ENCODE results near the gene TXLNG.
A peak's percentile ranks its signal among the peaks of the same experiment; 100 is the strongest.

The TXLNG gene

DNA sequence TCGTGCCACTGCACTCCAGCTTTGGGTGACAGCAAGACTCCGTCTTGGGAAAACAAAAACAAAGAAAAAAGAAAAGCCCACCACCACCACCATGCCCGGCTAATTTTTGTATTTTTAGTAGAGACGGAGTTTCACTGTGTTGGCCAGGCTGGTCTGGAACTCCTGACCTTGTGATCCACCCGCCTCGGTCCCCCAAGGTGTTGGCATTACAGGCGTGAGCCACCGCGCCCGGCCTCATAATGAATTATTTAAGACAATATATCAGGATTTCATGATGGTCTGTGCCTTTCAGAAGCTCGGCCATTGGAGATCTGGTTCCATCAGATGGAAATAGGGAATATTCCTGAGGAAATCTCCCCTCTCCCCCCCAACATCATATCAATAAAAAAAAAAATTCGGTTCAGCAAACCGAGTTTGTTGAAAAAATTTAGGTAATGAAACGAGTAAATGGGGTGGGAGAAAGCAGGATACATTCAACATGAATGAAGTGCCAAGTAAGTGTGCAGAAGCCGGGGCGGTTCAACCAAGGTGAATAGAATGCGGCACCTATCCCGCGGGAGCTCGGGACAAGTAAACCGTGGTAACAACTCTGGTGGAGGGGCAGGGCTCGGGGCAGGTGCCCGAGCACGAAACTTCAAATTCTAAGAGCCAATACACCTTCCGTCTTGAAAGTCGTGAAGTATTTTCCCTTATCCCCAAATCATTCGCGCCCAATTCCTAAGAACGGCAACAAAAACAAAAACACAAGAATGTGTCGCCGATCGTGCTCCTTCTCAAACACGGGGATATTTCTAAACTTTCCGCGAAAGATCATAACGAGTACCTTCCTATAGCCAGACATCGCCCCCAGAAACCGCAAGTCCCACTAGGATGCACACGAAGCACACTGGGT, 773 bp upstream of the TXLNG start:
- DNase-seq = no peak

DNA sequence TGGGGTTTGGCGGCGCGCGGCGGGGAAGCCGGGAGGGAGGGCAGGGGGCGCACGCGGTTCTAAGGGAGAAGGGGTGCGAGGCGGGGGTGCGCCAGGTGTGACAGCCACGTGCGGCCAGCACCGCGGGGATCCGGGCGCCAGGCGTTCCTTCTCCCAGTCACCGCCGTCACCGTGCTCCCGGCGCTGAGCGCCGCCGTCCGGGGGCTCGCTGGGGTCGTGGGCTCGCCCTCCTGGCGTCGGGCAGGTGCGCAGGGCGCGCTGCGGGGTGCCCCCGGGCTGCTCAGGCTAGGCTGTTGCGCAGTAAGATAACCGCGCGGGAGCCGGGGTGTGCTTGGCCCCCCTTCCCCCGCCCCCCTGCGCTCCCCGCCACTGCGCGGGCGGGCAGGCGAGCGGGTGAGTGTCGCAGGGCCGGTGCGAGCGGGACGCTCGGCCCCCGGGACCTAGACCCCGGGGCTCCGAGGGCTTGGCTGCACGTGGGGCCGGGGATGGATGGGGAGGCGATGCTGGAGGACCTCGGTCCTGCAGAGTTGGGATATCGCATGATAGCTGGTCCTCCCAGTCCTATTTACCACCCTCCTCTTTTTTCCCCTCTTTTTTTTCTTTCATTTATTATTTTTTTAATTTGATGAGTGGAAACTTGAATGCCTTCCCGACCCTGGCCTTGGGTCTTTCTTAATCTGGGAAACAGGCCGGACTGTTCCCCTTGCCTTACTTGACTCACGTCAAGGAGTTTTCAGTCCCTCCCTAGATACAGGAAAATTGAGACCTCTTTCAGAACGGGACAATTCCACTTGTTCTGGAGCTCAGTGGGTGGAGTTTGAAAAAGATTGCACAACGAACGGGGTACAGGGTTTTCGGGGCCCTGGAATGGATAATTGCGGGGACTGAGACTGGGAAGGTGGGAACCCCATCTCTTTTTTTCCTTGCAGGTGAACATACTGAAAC, 797 bp downstream of the TXLNG start:
- DNase-seq = peak in 1 of 2 experiments; percentile 0

DNA sequence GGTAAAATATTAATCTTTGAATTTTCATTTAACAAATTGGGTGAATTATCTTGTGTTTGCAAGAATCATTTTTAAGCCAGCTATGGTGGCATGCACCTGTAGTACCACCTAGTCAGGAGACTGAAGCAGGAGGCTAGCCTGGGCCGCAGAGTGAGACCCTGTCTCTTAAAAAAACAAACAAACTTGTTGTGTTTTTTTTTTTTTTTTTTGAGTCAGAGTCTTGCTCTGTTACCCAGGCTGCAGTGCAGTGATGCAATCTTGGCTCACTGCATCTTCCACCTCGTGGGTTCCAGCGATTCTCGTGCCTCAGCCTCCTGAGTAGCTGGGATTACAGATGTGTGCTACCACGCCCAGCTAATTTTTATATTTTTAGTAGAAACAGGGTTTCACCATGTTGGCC, 2.2 kb downstream of the TXLNG start:
- DNase-seq = no peak

DNA sequence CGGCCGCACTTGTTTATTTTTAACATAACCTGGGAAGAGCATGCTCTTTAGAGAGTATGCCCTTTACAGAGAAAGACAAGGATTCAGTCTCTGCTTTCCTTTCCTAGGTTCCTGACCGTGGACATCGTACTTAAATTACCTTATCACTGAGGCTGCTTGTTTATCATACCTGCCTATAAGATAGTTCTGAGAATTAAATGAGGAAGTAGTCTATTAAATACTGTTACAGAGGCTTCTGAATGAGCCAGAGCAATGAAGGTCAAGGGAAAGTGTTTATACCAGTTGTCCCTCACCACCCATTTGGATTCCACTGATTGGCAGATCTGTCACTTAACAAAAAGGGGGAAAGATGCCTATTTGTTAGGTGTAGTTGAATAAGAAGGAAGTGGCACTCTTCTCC, 10.0 kb downstream of the TXLNG start:
- DNase-seq = no peak

DNA sequence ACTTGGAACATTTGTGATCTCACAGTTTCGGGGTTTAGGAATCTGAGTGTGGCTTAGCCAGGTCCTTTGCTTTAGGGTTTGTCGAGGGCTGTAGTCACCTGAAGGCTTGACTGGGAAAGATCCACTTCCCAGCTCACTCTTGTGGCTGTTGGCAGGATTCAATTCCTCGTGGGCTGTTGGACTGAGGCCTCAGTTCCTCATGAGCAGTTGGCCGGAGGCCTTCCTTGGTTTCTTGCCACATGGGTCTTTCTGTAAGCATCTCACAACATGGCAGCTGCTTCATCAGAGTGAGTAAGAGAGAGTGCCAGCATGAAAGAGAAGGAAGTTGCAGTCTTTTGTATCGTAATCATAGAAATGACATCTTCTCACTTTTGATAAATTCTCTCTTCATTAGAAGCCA, 11.1 kb downstream of the TXLNG start:
- no peak for DNase-seq

DNA sequence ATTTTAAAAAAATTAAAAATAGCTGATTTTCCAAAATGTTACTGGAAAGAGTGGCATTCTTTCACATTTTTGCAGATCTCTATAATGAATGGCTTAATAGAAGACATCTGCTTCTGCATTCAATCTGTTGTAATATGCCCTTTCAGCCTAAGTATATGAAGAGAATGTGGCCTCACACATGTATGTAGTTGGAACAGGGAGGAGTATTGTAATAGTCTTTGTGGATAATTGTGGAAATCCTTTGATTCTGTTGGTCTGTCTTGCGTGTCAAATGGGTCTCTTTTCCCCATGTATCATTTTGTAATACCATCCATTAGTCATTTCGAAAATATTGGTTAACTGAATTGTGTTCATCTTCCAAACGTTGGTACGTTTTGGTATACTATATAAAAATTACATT, 11.6 kb downstream of the TXLNG start:
- DNase-seq = no peak

DNA sequence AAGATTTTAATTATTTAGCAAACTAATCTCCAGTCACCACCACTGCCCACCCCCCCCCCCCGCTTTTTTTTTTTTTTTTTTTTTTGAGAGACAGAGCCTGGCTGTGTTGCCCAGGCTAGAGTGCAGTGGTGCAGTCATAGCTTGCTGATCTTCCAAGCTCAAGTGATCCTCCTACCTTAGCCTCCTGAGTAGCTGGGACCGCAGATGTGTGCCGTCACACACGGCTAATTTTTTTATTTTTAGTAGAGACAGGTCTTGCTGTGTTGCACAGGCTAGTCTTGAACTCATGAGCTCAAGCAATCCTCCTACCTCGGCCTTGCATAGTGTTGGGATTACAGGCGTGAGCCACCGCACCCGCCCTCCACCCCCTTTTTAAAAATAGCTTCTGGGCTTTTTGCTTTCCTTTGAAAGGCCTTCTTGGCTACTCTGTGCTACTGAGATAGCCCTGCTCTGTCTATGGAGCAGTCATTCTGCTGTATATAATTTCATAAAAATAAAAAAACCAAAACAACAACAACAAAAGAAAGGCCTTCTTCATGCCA, 18.7 kb downstream of the TXLNG start:
- DNase-seq = no peak

DNA sequence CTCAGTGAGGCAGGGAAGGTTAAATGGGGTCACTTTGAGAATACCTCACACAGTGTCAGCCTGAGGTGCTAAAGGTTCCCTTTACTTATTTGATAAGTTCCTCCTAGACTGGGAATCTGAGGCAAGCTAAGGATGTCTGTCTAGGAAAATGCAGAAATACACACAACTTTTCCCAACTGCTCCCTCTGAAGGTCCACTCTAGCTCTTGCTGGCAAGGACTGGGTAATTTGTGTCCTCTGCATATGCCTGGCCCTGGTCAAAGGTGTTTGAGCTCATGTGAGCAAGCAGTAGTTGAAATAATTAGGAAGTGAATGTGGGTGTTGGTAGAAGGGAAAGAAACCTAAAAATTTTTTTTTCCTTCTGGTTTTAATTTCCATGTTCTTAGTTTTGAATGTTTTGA, 21.3 kb downstream of the TXLNG start:
- DNase-seq = no peak

DNA sequence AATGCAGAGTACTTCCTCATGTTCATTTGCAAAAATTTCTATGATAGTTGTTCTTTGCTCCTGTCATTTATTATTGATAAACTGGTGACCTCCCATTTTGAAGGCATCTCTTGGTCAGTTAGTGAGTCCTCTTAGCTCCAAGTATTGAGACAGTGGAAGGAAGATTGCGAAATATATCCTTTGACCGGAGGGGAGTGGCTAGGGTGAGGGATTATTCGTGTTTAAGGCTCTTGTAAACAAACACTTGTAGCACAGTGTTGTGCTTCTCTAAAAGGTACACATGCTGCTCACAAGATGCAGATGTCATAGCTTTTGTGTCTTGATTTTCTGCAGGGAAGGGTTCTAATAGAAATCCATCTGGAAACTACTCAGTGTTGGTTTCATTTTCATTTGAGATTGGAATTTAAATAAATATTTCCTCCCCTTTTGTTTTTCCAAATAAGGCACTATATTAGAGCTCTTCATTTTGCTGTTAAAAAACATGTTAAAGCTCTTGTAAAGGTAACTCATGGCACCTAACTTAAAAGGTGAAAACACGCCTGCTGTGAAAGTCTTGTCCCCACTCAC, 21.8 kb downstream of the TXLNG start:
- DNase-seq = no peak

DNA sequence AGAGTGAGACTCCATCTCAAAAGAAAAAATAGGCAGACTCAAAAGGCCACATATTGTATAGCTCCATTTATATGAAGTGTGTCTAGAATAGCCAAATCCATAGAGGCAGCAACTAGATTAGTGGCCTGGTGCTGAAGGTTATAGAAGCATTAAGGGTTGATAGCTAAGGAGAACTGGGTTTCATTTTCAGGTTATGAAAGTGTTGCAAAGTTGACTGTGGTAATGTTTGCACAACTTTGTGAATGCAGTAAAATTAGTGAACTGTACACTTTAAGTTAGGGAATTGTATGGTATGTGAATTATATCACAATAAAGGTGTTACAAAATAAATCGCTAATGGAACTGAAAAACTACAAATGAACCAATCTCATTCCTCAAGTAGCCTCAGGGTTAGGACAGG, 28.3 kb downstream of the TXLNG start:
- no peak for DNase-seq

DNA sequence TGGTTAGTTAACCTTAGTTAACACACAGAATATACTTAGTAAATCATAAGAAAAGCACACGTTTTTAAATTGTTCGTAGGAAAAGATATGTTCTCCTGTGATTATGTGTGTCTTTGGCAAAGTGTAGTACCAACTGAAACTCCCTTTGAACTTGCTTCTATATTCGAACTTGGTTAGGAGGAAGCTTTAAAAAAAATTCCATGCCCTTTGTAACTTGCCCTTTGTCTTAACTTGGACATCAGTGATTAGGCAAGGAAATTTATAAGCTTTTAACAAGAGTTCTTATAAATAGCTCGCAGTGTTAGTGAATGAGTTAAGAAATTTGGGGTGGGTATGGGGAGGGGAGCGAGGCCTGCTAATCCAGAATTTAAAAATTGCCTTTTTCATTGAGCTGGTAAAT, 33.4 kb downstream of the TXLNG start:
- DNase-seq = no peak

DNA sequence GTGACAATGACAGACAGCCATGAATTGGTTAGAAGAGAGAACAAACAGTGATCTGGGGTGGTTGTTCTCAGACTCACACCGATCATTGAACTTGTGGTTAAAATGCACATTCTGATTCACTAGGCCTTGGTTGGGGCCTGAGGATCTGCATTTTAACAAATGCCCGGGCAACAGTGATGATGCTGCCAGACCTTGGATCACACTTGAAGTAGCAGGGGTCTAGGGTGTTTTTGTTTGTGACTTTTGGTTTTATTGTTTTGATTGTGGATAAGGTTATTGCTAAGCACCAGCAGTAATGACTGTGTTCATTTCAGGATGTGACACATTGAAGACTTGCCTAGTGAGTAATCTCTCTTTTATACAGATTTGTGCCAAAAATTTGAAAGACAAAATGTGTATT, 36.5 kb downstream of the TXLNG start:
- DNase-seq = no peak

DNA sequence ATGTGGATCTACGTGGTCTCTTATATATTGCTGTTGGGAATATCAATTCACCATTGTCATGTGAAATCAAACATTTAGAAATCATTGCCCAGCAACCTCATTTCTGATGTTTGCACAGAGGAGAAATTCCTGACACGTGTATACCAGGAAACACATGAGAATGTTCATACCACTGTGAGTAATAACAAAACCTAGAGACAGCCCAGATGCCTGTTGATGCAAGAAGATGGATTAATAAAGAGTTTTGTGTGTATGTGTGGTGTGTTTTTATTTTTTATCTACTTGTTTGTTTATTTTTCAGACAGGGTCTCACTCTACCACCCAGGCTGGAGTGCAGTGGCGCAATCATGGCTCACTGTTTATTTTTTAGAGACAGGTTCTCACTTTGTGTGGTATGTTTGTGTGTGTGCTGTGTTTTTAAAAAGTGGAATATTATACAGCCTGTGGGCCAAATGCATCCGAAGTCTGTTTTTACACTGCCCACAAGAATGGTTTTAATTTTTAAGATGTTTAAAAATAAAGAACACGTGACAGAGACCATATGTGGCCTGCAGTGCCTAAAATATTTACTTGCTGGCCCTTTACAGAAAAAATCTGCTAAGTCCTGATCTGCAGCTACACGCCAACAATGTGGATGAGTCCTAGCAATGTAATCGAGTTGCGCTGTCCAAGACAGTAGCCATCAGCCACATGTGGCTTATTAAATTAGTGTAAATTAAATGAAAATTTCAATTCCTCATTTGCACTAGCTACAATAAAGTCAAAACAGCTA, 39.2 kb downstream of the TXLNG start:
- no peak for DNase-seq

DNA sequence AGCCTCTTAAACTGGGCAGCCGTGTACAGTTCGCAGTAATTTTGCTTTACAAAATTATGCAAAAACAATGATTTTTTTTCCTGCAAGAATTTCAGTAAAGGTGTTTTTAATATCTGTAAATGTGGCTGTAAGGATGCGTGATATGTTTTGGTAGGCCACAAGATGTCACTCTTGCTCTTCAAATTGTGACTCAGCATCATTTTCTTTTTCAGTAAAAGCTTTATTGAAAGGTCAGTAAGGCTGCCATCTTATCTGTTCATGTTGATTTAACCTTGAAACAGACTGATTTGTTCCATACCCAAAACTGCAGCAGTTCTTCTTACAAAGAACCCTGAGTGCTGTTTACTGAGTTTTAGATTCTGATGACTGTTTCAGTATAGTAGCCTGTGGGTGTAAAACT, 39.9 kb downstream of the TXLNG start:
- DNase-seq = no peak

DNA sequence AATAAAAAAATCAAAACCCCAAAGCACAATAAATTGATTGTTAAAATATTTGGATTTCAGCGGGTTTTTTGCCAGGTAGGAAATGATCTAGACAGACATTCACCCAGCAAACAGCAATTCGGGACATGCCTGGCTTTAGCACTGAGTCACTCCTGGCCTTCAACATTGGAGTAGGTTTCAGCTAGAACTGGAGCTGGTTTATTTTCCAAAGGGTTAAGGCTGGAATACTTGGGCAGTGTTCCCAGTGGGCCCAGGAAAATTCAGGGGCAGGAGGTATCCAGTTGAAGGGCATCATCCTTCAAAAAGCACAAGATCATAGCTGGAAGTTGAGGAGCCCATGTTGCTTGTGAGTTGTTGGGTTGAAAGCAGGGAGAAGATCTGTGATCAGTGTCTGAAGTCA, 41.0 kb downstream of the TXLNG start:
- no peak for DNase-seq

DNA sequence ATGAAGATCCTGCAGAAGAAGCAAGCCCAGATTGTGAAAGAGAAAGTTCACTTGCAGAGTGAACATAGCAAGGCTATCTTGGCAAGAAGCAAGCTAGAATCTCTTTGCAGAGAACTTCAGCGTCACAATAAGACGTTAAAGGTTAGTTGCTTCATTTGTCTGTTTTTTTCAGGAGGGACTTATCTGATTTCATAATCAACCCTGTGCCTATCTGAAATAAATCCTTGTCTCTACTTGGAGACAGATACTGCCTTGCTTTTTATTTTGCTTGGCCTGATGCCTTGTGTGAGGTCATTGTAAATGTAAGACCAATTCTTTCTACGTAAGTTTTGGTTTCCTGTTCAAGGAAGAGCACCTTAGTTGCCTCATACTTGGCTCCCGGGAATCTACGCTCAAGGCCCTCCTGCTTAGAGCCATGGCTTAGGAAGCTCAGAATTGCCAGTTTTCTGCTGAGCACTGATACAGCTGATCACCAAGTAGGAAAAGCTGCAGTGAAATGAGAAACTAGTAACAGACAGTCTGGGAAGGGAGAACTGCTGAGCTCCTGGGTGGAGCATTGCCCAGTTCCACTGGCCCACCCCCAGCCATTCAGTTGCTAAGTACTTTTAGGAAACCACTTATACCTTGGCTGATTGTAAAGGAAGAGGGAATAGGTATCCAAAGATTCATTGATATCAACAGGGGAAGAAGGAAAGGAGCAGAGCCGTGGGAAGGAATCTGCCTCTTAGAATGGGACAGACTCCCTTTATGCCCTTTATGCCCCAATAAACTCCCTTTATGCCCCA, 42.0 kb downstream of the TXLNG start:
- DNase-seq = no peak

DNA sequence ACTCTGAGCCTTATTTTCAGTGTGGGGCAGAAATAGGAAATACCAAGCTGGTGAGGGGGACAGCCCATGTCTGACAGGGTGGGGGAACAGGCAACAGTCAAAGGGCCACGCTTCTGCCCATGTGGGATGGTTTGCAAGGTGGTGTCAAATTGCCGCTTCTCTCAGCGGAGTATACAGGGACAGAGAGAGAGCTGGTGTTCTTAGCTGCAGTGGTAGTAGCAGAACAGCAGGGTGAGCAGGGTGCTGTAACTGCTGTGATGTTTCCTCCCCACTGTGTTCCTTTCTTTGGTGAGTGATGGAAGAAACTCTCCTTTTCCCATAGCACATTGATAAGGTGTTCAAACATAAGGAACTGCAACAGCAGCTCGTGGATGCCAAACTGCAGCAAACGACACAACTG, 46.0 kb downstream of the TXLNG start:
- DNase-seq = no peak

DNA sequence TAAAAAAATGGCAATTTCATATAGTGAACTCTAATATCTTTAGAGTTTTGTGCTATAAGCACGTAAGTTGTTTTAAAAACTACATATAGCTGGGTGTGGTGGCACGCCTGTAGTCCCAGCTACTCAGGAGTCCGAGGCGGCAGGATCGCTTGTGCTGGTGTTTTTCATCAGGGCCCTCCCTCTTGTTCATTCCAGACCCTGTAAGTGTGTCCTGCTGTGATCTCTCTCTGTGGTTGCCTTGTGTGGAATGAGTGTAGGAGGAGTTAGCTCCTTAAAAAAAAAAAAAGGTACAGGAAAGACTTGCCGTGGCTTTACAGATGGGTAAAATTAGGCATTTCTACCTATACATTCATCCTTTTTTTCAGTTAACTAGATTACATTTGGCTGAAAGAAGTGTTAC, 48.5 kb downstream of the TXLNG start:
- no peak for DNase-seq

DNA sequence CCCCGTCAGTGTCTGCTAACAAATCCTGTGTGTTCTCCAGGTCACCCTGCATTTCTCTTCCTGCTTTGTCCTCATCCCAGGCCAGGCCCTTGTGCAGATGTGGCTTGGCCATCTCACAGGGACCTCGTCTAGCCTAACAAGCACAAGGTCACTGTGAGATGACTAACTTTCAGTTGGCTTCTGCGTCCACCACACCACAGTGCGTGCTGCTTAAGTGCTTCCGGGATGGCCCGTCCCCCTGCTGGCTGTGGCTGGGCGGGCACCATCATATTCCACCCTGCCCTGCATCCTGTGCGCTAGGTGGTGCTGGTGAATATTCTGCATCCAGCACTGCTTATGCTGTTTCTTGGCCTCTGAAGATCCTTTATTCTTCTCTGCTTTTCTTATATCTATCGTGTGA, 50.1 kb downstream of the TXLNG start:
- DNase-seq = no peak

DNA sequence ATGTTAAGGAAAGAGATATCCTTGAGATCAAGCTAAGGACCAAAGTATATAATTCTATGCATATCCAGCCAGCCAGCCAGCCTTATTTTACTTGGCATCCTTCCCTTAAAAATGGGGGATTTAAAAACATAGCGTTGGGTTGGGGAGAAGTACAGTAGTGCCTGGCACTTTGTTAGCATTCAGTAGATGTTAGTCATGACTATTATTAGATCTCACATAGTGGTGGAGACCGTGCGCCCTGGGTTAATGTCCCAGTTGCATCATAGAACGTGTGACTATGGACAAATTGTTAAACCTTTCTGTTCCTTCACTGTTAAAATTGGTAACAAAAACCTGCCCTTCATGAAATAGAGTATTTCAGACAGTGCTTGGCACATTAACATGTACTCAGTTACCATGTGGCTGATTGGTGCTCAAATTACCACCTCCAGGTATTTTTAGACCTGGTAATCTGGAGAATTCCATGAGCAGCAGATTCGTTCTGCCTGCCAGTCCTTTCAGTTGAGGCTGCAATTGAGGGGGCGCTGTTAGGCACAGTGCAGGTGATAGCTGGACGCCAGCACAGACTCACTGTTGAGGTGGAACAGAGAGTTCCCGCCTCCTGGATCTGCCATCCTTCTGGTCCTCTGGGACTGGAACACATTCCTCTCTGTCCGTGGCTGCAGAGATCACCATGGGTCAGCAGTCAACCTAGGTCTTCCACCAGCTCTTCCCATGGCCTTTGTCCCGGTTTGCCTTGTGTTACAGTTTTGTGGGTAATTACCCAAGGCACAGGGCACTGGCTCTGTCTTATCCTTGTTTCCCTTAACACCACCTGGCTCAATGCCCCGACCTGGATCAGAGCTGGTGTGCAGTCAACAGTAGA, 52.2 kb downstream of the TXLNG start:
- no peak for DNase-seq
